IPS DF 6.9 (cell line): ENCODE data around the gene PCED1A.

Experiments used
- DNase-seq: peaks from one replicate; pipeline ENCODE4 v3.0.0-alpha.2; 2013; ENCODE audit warnings: low read depth, low spot score
- H3K27ac ChIP-seq: one replicate; pipeline ENCODE4 v1.5.1; 2013; ENCODE audit warnings: low read length, control low read depth
- H3K27me3 ChIP-seq: 2 replicates; pipeline ENCODE4 v1.6.1; 2013; ENCODE audit warnings: mild to moderate bottlenecking, low read length; ENCODE audit not compliant: control insufficient read depth, insufficient read depth
- H3K36me3 ChIP-seq: 2 replicates; pipeline ENCODE4 v1.6.1; 2013; ENCODE audit warnings: low read length; ENCODE audit not compliant: control insufficient read depth, insufficient read depth
- H3K4me1 ChIP-seq: 2 replicates; pipeline ENCODE4 v1.6.1; 2013; ENCODE audit warnings: low read length; ENCODE audit not compliant: control insufficient read depth, insufficient read depth
- H3K4me3 ChIP-seq: 2 replicates; pipeline ENCODE4 v1.5.1; 2013; ENCODE audit warnings: mild to moderate bottlenecking, low read length
- H3K9me3 ChIP-seq: 2 replicates; pipeline ENCODE4 v1.6.1; 2013; ENCODE audit warnings: low read length, inconsistent platforms; ENCODE audit not compliant: control insufficient read depth, insufficient read depth
- WGBS: extraction: QIAGEN DNeasy Blood & Tissue Kit; methylation state at CpG from one replicate; pipeline ENCODE4 v1.1.7; 2013; ENCODE audit warnings: mixed read lengths, missing lambda C conversion rate; ENCODE audit not compliant: insufficient read length, insufficient coverage; 5-methylcytosine and 5-hydroxymethylcytosine counted together

The PCED1A gene

DNA sequence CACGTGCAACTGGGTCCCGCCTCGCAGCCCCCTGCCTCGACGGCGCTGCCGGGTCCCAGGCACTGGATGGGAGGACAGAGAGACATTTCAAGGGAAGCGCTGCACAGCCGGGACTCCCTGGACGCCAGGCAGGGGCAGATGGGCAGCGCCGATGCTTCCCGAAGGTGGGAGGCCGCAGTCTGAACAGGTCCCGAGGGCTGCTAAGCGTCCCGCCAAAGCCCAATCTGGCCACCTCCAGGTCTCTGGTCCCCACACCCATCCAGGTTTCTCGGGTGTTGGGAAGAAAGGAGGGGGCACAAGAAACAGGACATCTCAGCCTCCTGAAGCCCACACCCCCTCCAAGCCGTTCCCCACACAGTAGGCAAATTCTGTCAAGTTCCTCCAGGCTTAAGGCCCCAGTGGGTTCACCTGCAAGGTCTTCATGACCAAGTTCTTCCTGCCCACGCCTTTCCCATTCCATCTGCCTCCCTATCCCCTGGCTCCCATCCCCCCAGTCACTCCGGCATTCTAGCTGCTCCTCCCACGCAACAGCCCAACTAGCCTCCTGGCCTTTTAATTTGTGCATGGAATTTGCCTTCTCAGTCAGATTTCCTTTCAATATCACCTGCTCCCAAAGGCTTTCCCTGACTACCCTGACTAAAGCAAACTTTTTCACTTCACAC lies 34.6 kb downstream of the PCED1A start:
- peaks cover 4% of the 10 kb centered on the region; the same call in 1 of the 2 replicates for H3K4me1 ChIP-seq
- H3K36me3 ChIP-seq, result no peaks in the 10 kb centered on the region
- no peak overlapping the region for H3K4me3 ChIP-seq
- no peaks in the 10 kb centered on the region for H3K9me3 ChIP-seq
- peaks cover 57% of the 10 kb centered on the region for H3K27me3 ChIP-seq
- DNase-seq, result no peak
- H3K27ac ChIP-seq, result no peak overlapping the region
- WGBS, result no CpG with 5 or more reads among the region's 22 CpGs

DNA sequence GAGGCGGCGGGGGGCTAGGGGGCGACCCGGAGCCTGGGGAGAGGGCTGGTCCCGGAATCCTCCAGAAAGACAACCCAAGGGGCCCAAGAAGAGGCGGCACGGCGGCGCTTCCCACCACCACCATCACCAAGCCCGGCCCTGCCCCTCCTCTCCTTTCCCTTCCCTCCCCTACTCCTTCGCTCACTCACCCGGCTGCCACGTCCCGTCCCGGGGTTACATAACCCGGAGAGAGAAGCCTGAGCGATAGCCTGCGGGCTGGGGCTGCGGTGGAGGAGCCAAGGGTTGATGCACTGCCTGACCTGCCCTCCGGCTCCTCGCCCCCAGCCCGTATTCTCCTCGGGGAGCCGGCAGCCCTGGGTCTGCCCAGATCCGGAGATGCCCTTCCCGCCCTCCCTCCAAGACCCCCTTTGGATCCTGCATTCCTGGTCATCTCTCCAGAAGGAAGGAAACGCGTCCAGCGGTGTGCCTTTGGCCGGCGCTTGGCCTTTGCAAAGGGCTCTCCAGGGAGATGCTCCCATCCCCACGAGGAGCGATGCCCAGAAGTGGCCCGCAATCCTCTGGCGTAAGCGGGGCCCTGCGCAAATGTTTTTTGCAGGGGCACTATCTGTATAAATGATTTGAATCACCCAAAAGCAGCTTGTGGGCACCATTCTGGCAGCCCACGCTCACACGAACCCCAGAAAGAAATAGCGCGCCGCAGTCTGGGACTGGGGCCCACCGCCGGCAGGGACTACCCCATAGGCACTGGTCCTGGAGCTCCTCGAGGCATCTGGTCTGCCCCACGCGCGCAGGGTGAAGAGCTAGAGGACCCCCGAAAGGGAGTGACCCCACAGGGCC lies 35.4 kb downstream of the PCED1A start:
- no CpG with 5 or more reads among the region's 49 CpGs for WGBS
- Histone ChIP-seq H3K36me3 (0 out of 2 replicates have a peak, but pooled peaks cover under 1% of the 10 kb centered on the region), H3K9me3 (no peaks in the 10 kb centered on the region), H3K27me3 (peaks cover 57% of the 10 kb centered on the region), H3K4me1 (peaks cover 5% of the 10 kb centered on the region; the same call in 1 of the 2 replicates), H3K27ac (no peak overlapping the region), H3K4me3 (peak overlapping the region; percentile 18; the same call in 1 of the 2 replicates)
- DNase-seq, result no peak

DNA sequence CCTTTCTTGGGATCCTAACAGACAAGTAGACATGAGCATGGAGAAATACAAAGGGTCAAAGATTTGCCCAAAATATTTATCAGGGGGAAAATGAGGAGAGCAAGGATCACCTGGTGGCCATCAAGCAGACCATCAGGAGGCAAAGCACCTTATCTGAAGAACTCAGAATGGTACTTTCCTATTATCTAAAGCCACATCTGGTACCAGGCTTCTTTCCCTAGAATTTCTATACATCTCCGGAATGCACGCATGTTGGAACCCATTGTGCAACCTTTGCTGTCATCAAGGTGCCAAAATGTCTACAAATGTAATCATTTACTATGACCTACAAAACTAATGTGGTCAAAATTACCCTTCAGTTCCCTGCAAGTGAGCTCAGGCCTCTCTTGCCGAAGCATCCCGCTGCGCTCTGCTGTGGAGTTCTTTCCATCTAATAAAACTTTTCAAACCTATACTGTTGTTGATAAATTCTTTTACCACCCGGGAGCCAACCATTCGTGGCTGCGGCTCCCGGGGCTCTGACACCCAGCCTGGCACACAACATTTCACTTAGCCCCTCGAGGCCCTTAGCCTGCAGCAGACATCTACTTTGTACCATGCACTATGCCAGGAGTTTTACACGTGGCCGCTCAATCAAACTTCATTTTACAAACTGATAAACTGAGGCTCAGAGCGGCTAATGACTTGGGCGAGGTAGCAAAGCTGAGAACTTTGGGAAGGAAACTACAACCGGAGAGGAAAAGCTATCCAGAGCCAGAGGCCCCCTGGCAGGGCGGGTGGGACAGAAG lies 36.2 kb downstream of the PCED1A start:
- WGBS, result no CpG with 5 or more reads among the region's 16 CpGs

DNA sequence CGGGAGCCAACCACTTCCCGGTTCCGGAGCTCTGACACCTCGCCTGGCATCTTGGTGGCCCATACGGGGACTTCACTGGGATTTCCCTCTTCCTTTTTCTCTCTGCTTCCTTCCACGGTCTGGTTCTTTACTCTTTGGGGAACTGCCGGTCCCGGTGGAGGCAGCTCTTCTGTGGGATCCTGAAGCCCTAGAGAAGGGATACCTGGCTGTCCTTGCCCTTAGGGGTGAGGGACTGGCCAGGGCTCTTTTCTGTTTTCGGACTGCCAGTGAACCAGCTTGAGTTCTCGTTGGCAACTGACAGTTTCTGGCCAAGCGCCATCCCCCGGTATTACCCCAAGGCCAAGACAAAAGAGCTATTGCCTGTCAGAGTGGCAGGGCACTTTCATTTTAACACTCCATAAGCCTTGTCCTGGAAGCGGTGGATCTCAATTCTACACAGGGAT lies 39.1 kb downstream of the PCED1A start:
- peaks cover 49% of the 10 kb centered on the region for H3K27me3 ChIP-seq
- H3K4me1 ChIP-seq, result peaks cover 6% of the 10 kb centered on the region; the same call in 1 of the 2 replicates
- H3K9me3 ChIP-seq, result no peaks in the 10 kb centered on the region
- WGBS, result no CpG with 5 or more reads among the region's 13 CpGs
- H3K27ac ChIP-seq, result no peak overlapping the region
- H3K36me3 ChIP-seq, result peaks cover 23% of the 10 kb centered on the region
- no peak for DNase-seq
- peak overlapping the region; percentile 94; the same call in 1 of the 2 replicates for H3K4me3 ChIP-seq

More for the DNA sequence above, 36.2 kb downstream of the PCED1A start:
- H3K9me3 ChIP-seq, result no peaks in the 10 kb centered on the region
- H3K4me3 ChIP-seq, result no peak overlapping the region; the same call in 1 of the 2 replicates
- H3K4me1 ChIP-seq, result peaks cover 6% of the 10 kb centered on the region; the same call in 1 of the 2 replicates
- H3K27ac ChIP-seq, result no peak overlapping the region
- H3K27me3 ChIP-seq, result peaks cover 57% of the 10 kb centered on the region
- DNase-seq, result no peak
- 0 out of 2 replicates have a peak, but pooled peaks cover 2% of the 10 kb centered on the region for H3K36me3 ChIP-seq

DNA sequence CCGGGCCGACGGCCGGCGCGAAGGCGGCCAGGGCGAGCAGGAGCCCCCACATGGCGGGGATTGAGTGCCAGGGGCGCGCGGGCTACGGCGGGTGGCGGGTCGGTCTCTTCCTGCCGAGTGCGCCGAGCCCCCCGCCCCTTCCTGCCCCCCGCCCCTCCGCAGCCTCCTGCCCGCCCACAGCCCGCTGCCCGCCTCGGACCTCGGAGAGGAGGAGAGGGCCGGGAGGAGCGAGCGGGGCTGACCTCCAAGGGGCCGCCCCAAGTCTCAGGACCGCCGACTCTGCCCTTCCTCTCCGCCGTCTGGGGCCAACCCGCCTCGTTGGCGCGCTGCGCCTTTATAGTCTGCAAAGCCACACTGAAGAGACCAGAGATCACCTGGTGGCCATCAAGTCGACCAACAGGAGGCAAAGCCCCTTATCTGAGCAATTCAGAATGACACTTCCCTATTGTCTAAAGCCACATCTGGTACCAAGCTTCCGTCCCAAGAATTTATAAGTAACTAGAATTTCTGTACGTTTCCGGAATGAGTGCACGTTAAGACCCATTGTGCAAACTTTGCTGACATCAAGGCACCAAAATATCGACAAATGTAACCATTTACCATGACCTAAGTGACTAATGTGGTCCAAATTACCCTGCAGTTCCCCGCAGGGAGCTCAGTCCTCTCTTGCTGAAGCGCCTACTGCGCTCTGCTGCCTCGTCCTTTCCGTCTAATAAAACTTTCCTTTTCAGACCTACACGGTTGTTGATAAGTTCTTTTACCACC lies 39.8 kb downstream of the PCED1A start, which contains the start of gene CPXM1:
Gene CPXM1, minus strand, starts transcription at position 107 of the 765 bp plus-strand sequence. Its CDS starts 55 bp downstream, at position 52.
- Histone ChIP-seq H3K4me1 (peaks cover 5% of the 10 kb centered on the region; the same call in 1 of the 2 replicates), H3K4me3 (peak within 1 kb of the TSS; percentile 94), H3K27ac (no peak within 1 kb of the TSS), H3K36me3 (peaks cover 29% of the 10 kb centered on the region), H3K27me3 (peaks cover 43% of the 10 kb centered on the region), H3K9me3 (no peaks in the 10 kb centered on the region)
- DNase-seq, result no peak
- WGBS, result no CpG with 5 or more reads among the region's 52 CpGs

DNA sequence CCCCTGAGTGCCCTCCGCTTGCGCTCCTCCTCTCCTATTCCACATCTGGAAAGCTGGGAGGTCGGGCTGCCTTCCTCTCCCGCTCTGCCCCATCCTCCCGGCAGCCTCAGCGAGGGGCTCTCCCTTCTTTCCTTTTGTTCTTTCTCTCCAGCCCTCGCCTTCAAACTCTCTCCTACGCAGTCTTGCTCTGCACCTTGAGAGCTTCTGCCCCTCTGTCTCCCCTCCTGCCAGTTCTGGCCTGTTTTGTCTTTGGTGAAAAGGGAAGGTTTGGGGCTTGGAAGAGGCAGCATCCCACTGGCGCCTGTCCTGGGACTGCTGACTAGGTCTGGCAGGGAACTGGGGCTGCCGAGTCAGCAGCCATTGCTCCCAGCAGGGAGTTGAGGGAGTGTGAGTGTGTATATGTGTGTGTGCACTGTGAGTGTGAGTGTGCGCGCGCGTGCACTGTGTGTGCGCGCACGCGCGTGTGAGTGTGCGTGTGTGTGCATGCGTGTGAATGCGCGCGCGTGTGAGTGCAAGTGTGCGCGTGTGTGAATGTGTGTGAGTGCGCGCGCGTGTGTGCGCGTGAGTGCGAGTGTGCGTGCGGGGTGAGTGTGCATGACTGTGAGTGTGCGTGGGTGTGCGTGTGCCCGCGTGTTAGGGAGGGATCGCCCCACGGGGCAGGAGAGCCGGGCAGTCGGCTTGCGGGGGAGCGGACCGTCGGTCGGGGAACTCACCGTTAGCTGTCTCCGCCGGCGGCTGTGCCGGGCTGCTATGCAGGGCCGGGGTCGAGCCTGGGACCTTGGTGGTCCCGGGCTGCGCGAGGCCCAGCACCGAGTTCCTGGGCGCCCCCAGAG lies 40.6 kb downstream of the PCED1A start:
- no peak for DNase-seq
- Histone ChIP-seq H3K27me3 (peaks cover 35% of the 10 kb centered on the region), H3K36me3 (peaks cover 30% of the 10 kb centered on the region), H3K4me1 (peaks cover 5% of the 10 kb centered on the region; the same call in 1 of the 2 replicates), H3K27ac (no peak overlapping the region), H3K9me3 (no peaks in the 10 kb centered on the region), H3K4me3 (peak overlapping the region; percentile 94)
- no CpG with 5 or more reads among the region's 61 CpGs for WGBS

DNA sequence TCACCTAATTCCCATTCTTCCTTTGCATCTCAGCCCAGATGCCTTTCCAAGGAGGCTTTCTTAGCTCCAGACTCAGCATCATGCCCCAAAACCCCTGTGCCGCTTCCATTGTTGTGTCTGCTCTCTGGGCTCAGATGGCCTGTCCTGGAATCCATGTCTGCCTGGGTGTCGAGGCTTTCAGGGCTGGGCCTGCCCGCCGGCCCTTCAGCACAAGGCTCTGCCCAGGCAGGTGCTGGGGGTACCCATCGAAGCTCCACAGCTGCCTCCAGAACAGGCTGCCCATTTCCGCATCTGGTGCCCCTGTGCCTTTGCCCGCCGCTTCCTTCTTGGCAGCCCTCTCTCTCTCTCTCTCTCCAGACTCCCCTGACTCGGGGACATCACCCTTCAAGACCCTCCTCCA lies 41.2 kb downstream of the PCED1A start:
- no peak overlapping the region for H3K27ac ChIP-seq
- H3K9me3 ChIP-seq, result no peaks in the 10 kb centered on the region
- H3K4me3 ChIP-seq, result peak overlapping the region; percentile 94; the same call in 1 of the 2 replicates
- peaks cover 30% of the 10 kb centered on the region for H3K36me3 ChIP-seq
- H3K27me3 ChIP-seq, result peaks cover 29% of the 10 kb centered on the region
- peaks cover 5% of the 10 kb centered on the region; the same call in 1 of the 2 replicates for H3K4me1 ChIP-seq
- no CpG with 5 or more reads among the region's 9 CpGs for WGBS
- no peak for DNase-seq

DNA sequence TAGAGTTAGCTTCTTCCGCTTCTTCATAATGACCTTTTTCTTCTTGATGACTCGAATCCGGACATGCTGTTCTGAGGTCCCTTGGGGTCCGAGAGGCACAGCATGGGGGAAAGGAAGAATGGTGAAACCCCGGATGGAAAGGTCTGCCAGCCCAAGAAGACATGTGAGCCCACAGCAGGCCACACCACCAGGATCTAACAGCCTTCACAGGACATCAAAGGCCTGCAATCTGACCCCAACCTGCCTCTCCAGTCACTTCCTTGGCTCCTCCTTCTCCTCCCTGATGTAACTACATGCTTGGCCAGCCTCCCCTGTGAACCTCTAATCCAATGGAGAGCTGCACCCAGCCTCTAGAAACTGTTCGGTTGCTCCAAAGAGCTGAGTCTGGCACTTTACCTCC lies 41.6 kb downstream of the PCED1A start:
- peaks cover 24% of the 10 kb centered on the region for H3K27me3 ChIP-seq
- H3K9me3 ChIP-seq, result no peaks in the 10 kb centered on the region
- H3K27ac ChIP-seq, result no peak overlapping the region
- H3K36me3 ChIP-seq, result peaks cover 30% of the 10 kb centered on the region
- no peak for DNase-seq
- H3K4me1 ChIP-seq, result peaks cover 5% of the 10 kb centered on the region; the same call in 1 of the 2 replicates
- H3K4me3 ChIP-seq, result no peak overlapping the region
- no CpG with 5 or more reads among the region's 6 CpGs for WGBS
